Measurements from ENCODE around the gene POLDIP3.

DNA sequence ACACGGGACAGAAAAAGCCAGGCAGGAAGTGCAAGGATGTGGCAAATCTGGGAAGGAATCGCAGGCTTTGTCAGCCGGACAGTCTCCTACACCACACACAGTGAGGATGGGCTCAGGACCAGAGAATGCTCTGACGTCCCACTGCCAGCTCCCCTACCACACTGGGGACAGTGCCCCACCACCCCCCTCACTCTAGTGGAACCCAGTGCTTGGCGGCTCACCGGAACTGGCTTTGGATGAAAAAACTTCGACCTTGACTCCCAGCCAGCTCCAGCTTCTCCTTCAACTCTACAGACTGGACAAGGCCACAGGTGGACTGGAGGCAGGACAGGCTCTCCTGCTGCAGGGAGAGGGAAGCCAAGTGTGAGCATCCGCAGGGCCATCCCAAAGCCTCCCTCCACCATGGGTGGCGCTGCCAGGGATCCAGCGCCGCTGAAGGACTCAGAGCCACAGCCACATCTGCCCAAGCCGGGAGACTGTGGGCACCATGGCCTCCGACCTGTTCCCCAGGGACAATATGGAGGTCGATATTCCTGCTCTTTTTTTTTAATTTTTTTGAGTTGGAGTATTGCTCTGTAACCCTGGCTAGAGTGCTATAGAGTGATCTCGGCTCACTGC, 37.0 kb downstream of the POLDIP3 start:
- TF ChIP-seq CTCF (IDR thresholded peaks at IDR 0.05) (no peak), POLR2A (IDR thresholded peaks at IDR 0.05) (no peak)
